GM12864 (cell line): Measurements from ENCODE around the gene SMURF2.

Source experiments
- DNase-seq: peaks from one replicate; pipeline ENCODE4 v3.0.0-alpha.2; 2011; ENCODE audit warnings: low read depth
- H3K4me3 ChIP-seq: 2 replicates; pipeline ENCODE4 v1.5.1; 2011; ENCODE audit warnings: mild to moderate bottlenecking, low read depth, low read length, control low read depth
- TF ChIP-seq, protein P1 (sequence below): IDR thresholded peaks from 2 replicates; pipeline ENCODE4 v1.5.1; 2011; ENCODE audit warnings: low read depth, mild to moderate bottlenecking, moderate library complexity, low read length, control low read depth, inconsistent platforms; ENCODE audit errors: missing control alignments

The SMURF2 gene

DNA sequence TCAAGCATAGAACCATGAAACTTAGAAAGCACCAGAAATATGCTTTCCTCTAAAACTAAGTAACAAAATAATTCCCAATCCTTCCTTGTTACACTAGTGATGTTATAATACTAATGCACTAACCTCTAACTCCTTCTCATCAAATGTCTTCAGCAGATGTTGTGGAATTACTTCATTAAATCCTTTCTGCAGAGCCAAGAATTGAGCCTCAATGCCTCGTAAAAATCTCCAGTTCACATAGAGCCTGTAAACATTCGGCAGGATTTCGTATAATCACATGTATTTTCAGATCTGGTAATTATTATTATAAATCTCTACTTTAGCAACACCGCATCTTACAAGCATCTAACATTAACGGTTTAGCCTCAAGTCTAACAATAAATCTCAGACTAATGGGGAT lies 110.6 kb downstream of the SMURF2 start:
- no peak for DNase-seq
- H3K4me3 ChIP-seq, result no peak overlapping the region
- TF ChIP-seq, protein P1, sequence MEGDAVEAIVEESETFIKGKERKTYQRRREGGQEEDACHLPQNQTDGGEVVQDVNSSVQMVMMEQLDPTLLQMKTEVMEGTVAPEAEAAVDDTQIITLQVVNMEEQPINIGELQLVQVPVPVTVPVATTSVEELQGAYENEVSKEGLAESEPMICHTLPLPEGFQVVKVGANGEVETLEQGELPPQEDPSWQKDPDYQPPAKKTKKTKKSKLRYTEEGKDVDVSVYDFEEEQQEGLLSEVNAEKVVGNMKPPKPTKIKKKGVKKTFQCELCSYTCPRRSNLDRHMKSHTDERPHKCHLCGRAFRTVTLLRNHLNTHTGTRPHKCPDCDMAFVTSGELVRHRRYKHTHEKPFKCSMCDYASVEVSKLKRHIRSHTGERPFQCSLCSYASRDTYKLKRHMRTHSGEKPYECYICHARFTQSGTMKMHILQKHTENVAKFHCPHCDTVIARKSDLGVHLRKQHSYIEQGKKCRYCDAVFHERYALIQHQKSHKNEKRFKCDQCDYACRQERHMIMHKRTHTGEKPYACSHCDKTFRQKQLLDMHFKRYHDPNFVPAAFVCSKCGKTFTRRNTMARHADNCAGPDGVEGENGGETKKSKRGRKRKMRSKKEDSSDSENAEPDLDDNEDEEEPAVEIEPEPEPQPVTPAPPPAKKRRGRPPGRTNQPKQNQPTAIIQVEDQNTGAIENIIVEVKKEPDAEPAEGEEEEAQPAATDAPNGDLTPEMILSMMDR, result no peak

DNA sequence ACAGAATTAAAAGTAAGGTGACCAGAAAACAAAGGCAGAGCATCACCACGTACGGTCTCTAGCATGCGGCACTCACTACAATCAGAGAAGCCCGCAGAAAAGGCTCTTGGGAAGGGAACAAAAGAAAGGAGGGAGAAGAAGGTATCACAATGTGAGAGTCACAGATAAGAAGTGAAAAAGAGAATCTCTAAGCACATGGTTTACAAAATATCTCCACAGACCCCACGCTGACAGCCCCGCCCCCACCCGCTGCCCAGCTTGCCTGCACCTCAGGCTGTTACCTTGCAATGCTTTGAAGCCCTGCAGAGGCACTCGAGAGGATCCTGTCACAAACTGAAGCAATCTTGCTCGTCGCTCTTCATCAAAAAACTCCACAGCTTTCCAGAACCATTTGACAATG lies 114.8 kb downstream of the SMURF2 start:
- DNase-seq, result no peak
- no peak overlapping the region for H3K4me3 ChIP-seq
- TF ChIP-seq, protein P1, result no peak

DNA sequence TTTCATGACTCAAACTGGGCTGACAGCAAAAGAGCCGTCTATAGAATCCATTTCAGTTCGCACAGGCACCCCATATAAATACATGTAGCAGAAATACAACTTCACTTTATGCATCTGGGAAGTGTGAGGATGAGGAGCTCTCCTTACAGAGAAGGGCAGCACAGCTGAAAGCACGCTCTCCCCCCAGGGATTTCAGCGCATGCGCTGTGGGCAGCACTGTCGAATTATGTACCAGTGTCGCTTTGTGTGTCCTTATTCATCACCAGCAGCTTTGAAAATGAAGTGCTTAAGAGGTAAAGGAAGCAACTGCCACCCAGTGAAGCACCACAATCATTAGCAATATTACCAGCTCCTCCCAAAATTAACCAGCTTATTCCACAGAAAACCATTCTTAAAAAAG lies 115.4 kb downstream of the SMURF2 start:
- TF ChIP-seq, protein P1, result no peak
- DNase-seq, result no peak
- H3K4me3 ChIP-seq, result no peak overlapping the region

GRCh38 chr17:64544742-64545141 lies 117.4 kb downstream of the SMURF2 start:
- TF ChIP-seq, protein P1, result no peak
- no peak overlapping the region for H3K4me3 ChIP-seq
- no peak for DNase-seq

DNA sequence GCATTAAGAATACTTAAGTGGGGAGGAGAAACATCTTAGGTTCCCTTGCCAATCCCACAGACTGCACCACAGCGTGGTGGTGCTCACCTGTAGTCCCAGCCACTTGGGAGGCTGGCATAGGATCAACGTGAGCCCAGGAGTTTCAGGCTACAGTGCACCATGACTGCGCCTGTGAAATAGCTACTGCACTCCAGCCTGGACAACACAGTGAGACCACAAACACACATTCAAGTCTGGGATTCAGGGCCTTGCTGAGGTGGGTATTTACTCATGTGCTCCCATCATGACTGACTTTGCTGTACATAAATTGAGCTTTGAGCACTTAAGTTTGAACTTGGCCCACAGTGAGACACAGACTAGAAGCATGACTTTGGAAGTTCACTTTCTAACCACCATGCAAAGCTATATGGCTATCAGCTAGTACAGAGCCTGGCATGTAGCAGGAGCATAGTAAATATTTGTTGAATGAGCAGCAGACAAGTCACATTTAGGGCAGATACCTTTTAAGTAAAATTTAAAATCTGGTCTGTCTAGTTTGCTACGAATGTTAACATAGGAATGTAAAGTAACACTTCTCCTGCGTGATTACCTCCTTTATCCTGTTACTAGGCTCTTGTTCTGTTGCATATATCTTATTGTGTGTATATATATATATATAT lies 121.9 kb downstream of the SMURF2 start:
- no peak overlapping the region for H3K4me3 ChIP-seq
- TF ChIP-seq, protein P1, result no peak
- no peak for DNase-seq

DNA sequence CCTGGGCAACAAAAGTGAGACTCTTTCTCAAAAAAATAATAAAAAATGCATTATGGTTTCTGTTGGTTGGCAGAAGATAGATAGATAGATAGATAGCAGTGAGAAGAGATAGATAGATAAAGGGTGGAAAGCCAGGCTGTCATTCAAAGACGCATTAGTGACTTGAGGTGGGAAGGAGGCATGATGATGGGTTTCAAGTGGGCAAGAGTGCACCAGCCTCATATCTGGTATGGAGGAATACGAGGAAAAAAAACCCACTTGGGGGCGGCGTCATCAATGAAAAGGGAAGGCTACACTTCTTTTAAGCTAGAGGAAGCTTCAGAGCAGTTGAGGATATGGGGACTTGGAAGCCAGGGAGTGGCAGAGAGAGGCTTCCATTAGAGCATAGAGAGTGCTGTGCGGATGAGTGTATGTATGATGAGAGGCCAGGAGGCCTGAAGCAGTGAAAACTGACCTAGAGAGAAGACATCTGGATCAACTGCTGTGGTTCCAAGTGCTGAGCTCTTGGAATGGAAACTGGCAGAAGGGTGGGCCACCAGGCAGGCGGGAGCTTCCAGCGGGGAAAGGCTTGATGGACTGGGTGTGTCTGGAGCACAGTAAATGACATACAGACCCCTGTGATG lies 123.5 kb downstream of the SMURF2 start:
- H3K4me3 ChIP-seq, result no peak overlapping the region
- TF ChIP-seq, protein P1, result no peak
- DNase-seq, result no peak

DNA sequence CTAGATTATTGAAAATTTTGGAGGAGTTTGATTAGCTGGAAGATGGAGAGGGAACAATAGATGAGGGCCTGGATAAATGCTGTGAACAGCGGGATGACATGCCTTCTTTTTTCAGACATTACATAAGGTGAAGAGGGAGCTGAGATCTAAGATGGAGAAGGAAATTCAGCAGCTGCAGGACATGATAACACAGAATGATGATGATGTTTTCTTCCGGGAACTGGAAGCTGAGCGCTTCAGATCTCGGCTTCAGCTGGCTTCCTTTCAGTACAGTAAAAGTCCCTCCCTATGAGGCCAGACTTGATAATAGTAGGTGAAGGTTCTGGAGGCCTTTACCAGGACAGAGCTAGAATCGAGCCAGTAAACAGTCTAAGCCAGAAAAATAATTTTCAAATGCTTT lies 124.6 kb downstream of the SMURF2 start:
- TF ChIP-seq, protein P1, result no peak
- H3K4me3 ChIP-seq, result no peak overlapping the region
- no peak for DNase-seq
